ENCODE data around the gene MST1. TPM values are rescaled to one million over a fixed set of nuclear protein-coding genes. Genes with fewer than 3 reads are reported as not detected.

The MST1 gene
- total RNA-seq, 1 experiment from 2014 or later: 13.8 TPM

DNA sequence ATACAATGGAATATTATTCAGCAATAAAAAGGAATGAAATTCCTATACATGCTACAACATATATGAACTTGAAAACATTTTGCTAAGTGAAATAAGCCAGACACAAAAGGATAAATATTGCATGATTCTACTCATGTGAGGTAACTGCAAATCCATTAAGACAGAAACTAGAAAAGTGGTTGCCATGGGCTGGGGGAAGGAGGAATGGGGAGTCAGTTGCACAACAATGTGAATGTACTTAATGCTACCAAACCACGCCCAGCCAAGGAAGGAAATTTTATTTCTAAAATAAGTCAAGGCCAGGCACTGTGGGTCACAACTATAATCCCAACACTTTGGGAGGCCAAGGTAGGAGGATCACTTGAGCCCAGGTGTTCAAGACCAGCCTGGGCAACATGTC lies 44.3 kb upstream of the MST1 start:
- Mint-ChIP-seq H3K27ac (no peak overlapping the region), H3K27me3 (ENCODE audit: low read depth) (no peaks in the 10 kb centered on the region), H3K4me1 (no peaks in the 10 kb centered on the region), H3K4me3 (no peak overlapping the region), H3K36me3 (peaks cover 54% of the 10 kb centered on the region), H3K9me3 (peaks cover 7% of the 10 kb centered on the region; the same call in 1 of the 2 replicates)
- TF ChIP-seq ZNF512 (CRISPR knock-in tag; IDR thresholded peaks at IDR 0.05; ENCODE audit: borderline replicate concordance): no peak
- TF ChIP-seq, protein P1, sequence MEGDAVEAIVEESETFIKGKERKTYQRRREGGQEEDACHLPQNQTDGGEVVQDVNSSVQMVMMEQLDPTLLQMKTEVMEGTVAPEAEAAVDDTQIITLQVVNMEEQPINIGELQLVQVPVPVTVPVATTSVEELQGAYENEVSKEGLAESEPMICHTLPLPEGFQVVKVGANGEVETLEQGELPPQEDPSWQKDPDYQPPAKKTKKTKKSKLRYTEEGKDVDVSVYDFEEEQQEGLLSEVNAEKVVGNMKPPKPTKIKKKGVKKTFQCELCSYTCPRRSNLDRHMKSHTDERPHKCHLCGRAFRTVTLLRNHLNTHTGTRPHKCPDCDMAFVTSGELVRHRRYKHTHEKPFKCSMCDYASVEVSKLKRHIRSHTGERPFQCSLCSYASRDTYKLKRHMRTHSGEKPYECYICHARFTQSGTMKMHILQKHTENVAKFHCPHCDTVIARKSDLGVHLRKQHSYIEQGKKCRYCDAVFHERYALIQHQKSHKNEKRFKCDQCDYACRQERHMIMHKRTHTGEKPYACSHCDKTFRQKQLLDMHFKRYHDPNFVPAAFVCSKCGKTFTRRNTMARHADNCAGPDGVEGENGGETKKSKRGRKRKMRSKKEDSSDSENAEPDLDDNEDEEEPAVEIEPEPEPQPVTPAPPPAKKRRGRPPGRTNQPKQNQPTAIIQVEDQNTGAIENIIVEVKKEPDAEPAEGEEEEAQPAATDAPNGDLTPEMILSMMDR (IDR thresholded peaks at IDR 0.05): no peak
- TF ChIP-seq, protein P2, sequence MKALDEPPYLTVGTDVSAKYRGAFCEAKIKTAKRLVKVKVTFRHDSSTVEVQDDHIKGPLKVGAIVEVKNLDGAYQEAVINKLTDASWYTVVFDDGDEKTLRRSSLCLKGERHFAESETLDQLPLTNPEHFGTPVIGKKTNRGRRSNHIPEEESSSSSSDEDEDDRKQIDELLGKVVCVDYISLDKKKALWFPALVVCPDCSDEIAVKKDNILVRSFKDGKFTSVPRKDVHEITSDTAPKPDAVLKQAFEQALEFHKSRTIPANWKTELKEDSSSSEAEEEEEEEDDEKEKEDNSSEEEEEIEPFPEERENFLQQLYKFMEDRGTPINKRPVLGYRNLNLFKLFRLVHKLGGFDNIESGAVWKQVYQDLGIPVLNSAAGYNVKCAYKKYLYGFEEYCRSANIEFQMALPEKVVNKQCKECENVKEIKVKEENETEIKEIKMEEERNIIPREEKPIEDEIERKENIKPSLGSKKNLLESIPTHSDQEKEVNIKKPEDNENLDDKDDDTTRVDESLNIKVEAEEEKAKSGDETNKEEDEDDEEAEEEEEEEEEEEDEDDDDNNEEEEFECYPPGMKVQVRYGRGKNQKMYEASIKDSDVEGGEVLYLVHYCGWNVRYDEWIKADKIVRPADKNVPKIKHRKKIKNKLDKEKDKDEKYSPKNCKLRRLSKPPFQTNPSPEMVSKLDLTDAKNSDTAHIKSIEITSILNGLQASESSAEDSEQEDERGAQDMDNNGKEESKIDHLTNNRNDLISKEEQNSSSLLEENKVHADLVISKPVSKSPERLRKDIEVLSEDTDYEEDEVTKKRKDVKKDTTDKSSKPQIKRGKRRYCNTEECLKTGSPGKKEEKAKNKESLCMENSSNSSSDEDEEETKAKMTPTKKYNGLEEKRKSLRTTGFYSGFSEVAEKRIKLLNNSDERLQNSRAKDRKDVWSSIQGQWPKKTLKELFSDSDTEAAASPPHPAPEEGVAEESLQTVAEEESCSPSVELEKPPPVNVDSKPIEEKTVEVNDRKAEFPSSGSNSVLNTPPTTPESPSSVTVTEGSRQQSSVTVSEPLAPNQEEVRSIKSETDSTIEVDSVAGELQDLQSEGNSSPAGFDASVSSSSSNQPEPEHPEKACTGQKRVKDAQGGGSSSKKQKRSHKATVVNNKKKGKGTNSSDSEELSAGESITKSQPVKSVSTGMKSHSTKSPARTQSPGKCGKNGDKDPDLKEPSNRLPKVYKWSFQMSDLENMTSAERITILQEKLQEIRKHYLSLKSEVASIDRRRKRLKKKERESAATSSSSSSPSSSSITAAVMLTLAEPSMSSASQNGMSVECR (CRISPR knock-in tag; IDR thresholded peaks at IDR 0.05; ENCODE audit: borderline replicate concordance): no peak
- TF ChIP-seq ZNF425 (CRISPR knock-in tag; conservative IDR thresholded peaks at IDR 0.05): no peak
- no peak for TF ChIP-seq ZNF121 (CRISPR knock-in tag; IDR thresholded peaks at IDR 0.05)
- no peak for ATAC-seq
- CTCF ChIA-PET: interaction anchor here (0.6 kb wide), 2 partner anchors 9 to 32 kb away, joined by 3 to 4 read pairs; no protein-coding TSS in a partner anchor
- POLR2A ChIA-PET: no interaction called here
- DNase-seq (ENCODE audit: low spot score): no peak

- TF ChIP-seq, protein P3, sequence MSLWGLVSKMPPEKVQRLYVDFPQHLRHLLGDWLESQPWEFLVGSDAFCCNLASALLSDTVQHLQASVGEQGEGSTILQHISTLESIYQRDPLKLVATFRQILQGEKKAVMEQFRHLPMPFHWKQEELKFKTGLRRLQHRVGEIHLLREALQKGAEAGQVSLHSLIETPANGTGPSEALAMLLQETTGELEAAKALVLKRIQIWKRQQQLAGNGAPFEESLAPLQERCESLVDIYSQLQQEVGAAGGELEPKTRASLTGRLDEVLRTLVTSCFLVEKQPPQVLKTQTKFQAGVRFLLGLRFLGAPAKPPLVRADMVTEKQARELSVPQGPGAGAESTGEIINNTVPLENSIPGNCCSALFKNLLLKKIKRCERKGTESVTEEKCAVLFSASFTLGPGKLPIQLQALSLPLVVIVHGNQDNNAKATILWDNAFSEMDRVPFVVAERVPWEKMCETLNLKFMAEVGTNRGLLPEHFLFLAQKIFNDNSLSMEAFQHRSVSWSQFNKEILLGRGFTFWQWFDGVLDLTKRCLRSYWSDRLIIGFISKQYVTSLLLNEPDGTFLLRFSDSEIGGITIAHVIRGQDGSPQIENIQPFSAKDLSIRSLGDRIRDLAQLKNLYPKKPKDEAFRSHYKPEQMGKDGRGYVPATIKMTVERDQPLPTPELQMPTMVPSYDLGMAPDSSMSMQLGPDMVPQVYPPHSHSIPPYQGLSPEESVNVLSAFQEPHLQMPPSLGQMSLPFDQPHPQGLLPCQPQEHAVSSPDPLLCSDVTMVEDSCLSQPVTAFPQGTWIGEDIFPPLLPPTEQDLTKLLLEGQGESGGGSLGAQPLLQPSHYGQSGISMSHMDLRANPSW (CRISPR knock-in tag; conservative IDR thresholded peaks at IDR 0.05; ENCODE audit: low read depth): no peak
- no peak for DNase-seq (ENCODE audit: low spot score)
- Mint-ChIP-seq H3K9me3 (peaks cover 5% of the 10 kb centered on the region; the same call in 1 of the 2 replicates), H3K4me1 (no peaks in the 10 kb centered on the region), H3K27ac (no peak overlapping the region), H3K4me3 (no peak overlapping the region), H3K27me3 (ENCODE audit: low read depth) (no peaks in the 10 kb centered on the region), H3K36me3 (peaks cover 50% of the 10 kb centered on the region)
- POLR2A ChIA-PET: no interaction called here
- CTCF ChIA-PET: interaction anchor here (1.4 kb wide), 1 partner anchor 31 kb away, joined by 5 read pairs; no protein-coding TSS in a partner anchor
- no peak for ATAC-seq
Observed at GRCh38 chr3:49732597-49732996, 43.3 kb upstream of the MST1 start.

DNA sequence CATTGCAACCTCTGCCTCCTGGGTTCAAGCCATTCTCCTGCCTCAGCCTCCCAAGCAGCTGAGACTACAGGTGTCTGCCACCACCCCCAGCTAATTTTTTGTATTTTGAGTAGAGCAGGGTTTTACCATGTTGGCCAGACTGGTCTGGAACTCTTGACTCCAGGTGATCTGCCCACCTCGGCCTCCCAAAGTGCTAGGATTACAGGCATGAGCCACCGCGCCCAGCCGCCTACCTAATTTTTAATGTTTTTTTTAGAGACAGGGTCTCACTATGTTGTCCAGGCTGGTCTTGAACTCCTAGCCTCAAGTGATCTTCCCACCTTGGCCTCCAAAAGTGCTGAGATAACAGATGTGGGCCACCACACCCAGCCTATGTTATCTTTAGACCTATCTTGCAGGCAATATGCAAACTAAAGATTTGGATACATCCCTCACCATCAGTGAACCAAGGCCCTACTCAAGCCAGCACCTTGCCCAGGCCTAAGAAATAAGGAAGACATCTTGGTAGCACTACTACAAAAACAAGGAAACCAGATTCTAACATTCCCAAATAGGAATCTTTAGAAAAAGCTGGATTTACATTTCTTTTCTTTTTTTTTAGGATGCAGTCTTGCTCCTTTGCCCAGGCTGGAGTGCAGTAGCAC lies 40.8 kb upstream of the MST1 start:
- Mint-ChIP-seq H3K4me3 (no peak overlapping the region), H3K36me3 (peaks cover 38% of the 10 kb centered on the region), H3K4me1 (no peaks in the 10 kb centered on the region), H3K27ac (no peak overlapping the region), H3K9me3 (no peaks in the 10 kb centered on the region), H3K27me3 (ENCODE audit: low read depth) (no peaks in the 10 kb centered on the region)
- ATAC-seq (no peak), DNase-seq (ENCODE audit: low spot score) (no peak)
- ChIA-PET CTCF (interaction anchor here (1.1 kb wide), 1 partner anchor 29 kb away, joined by 4 read pairs; no protein-coding TSS in a partner anchor), POLR2A (no interaction called here)
- no peak for TF ChIP-seq ZNF263 (CRISPR knock-in tag; IDR thresholded peaks at IDR 0.05; ENCODE audit: low read depth)
- no peak for TF ChIP-seq ZNF219 (CRISPR knock-in tag; IDR thresholded peaks at IDR 0.05; ENCODE audit: borderline replicate concordance)
- TF ChIP-seq, protein P4, sequence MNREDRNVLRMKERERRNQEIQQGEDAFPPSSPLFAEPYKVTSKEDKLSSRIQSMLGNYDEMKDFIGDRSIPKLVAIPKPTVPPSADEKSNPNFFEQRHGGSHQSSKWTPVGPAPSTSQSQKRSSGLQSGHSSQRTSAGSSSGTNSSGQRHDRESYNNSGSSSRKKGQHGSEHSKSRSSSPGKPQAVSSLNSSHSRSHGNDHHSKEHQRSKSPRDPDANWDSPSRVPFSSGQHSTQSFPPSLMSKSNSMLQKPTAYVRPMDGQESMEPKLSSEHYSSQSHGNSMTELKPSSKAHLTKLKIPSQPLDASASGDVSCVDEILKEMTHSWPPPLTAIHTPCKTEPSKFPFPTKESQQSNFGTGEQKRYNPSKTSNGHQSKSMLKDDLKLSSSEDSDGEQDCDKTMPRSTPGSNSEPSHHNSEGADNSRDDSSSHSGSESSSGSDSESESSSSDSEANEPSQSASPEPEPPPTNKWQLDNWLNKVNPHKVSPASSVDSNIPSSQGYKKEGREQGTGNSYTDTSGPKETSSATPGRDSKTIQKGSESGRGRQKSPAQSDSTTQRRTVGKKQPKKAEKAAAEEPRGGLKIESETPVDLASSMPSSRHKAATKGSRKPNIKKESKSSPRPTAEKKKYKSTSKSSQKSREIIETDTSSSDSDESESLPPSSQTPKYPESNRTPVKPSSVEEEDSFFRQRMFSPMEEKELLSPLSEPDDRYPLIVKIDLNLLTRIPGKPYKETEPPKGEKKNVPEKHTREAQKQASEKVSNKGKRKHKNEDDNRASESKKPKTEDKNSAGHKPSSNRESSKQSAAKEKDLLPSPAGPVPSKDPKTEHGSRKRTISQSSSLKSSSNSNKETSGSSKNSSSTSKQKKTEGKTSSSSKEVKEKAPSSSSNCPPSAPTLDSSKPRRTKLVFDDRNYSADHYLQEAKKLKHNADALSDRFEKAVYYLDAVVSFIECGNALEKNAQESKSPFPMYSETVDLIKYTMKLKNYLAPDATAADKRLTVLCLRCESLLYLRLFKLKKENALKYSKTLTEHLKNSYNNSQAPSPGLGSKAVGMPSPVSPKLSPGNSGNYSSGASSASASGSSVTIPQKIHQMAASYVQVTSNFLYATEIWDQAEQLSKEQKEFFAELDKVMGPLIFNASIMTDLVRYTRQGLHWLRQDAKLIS (CRISPR knock-in tag; IDR thresholded peaks at IDR 0.05; ENCODE audit: borderline replicate concordance): no peak
- TF ChIP-seq ERG (CRISPR knock-in tag; IDR thresholded peaks at IDR 0.05): no peak

Data from WTC11 (cell line).